Neural progenitor cell (in vitro differentiated cells): ENCODE measurements around the gene COLEC11.

ENCODE experiments used
- CTCF ChIP-seq: fragments of 200-600 bp; sonication (generic); IDR thresholded peaks from 2 replicates; pipeline ENCODE4 v1.5.1; 2017; ENCODE audit warnings: antibody characterized with exemption, mild to moderate bottlenecking
- EZH2 ChIP-seq: fragments of 200-600 bp; sonication (generic); IDR thresholded peaks from 2 replicates; pipeline ENCODE4 v1.6.1; 2017; ENCODE audit warnings: antibody characterized with exemption, mild to moderate bottlenecking, moderate library complexity

- peak; percentile 18 for TF ChIP-seq CTCF
- TF ChIP-seq EZH2 = no peak
Measured at GRCh38 chr2:3594493-3595281, at the start of gene COLEC11.
